Vagina (tissue), 2 donors: ENCODE measurements around the gene TRIP10.

Experiments used
- CTCF ChIP-seq, 3 experiments: fragments of 450-650 bp in 2 of 3; fragments of 200-600 bp in 1 of 3; sonication (generic) in 1 of 3; IDR thresholded peaks; one replicate each; pipeline ENCODE4 v1.5.1; 2017 to 2019; ENCODE audit warnings: antibody characterized with exemption in 3 of 3, mild to moderate bottlenecking in 2 of 3, moderate library complexity in 2 of 3
- POLR2A ChIP-seq, 2 donors: fragments of 450-650 bp; IDR thresholded peaks; one replicate each; pipeline ENCODE4 v1.6.1; 2017; ENCODE audit warnings: antibody characterized with exemption in 2 of 2, mild to moderate bottlenecking in 2 of 2, moderate library complexity in 2 of 2
- POLR2AphosphoS5 ChIP-seq, 2 donors: sonication (generic); formaldehyde crosslinking; IDR thresholded peaks; one replicate each; pipeline ENCODE4 v1.9.0; 2017; ENCODE audit warnings: antibody characterized with exemption in 2 of 2, mild to moderate bottlenecking in 2 of 2, low read depth in 1 of 2; ENCODE audit not compliant: insufficient read depth in 1 of 2

- TF ChIP-seq CTCF (IDR thresholded peaks at IDR 0.05) (no peak), POLR2AphosphoS5 (IDR thresholded peaks at IDR 0.05; ENCODE audit: insufficient read depth in 1 of 2, low read depth in 1 of 2) (no peak), POLR2A (IDR thresholded peaks at IDR 0.05) (no peak)
Measured at GRCh38 chr19:6690160-6690885, 49.2 kb upstream of the TRIP10 start.
